HG02759 (cell line): ENCODE data around the gene NDUFA3.
A peak's percentile ranks its signal among the peaks of the same experiment; 100 is the strongest.

Source experiments
- ATAC-seq: cut with Tn5 transposase; IDR thresholded peaks from one replicate; pipeline ENCODE4 v1.9.1; 2021; ENCODE audit warnings: mild to moderate bottlenecking, moderate library complexity; ENCODE audit not compliant: unreplicated experiment

NDUFA3 gene

DNA sequence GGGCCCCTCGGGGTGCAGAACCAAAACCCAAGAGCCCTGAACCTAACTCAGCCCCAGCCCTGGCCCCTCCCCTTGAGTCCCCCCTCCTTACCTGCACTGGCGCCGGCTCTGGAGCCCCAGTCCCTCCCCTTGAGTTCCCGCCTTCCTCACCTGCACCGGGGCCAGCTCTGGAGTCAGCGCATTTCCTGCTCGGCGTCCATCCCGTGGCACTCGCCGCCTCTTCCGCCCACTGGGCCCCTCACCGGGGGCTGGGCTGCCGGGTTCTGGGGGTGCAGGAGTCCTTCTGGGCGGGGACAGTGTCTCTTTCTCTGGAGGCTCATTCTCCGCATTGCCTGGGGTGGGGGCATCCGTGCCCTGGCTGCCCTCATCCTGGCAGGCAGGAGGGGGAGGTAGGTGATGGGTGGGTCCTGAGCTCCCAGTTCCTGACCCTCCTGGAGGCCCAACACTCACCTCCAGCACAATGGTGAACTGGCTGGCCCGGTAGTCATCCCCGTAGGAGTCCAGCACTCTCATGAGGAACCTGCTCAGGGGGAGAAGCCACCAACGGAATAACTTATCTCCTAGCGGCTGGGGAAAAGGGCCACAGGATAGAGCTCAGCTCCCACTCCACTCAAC, 5.3 kb downstream of the NDUFA3 start:
- no peak for ATAC-seq

DNA sequence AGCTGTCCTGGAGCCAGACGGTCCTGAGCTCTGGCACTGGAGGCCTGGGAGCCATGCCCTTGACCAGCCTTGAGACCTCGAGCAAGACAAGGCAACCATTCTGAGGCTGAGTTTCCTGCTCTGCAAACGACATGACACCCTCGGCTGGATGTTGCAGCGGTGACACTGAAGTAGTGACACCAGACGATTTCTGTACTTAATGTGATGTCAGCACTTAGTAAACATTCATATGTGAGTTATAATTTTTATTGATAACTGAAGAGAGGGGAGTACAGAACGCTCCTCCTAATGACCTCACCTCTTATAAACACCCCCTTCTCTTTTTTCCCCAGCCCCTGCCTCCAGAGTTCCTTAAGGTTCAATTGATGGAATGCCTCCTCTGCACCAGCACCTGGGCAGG, 5.8 kb downstream of the NDUFA3 start:
- no peak for ATAC-seq

DNA sequence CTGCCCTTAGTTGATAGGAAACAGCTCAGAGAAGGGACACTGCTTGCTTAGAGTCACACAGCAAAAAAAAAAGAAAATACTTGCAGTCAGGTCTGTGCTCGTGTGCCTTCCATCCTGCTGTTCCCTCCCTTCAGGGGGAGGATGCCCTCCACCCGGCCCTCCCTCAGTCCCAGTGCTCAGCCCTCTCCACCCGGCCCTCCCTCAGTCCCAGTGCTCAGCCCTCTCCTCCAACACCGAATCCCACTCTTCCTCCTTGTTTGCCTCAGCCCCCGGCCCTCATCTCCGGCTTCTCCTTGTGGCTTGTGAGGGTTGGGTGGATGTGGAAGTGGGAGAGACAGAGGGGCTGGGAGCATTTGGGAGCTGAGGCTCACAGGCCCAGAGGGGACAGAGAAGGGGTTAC, 7.0 kb downstream of the NDUFA3 start:
- ATAC-seq, result no peak

DNA sequence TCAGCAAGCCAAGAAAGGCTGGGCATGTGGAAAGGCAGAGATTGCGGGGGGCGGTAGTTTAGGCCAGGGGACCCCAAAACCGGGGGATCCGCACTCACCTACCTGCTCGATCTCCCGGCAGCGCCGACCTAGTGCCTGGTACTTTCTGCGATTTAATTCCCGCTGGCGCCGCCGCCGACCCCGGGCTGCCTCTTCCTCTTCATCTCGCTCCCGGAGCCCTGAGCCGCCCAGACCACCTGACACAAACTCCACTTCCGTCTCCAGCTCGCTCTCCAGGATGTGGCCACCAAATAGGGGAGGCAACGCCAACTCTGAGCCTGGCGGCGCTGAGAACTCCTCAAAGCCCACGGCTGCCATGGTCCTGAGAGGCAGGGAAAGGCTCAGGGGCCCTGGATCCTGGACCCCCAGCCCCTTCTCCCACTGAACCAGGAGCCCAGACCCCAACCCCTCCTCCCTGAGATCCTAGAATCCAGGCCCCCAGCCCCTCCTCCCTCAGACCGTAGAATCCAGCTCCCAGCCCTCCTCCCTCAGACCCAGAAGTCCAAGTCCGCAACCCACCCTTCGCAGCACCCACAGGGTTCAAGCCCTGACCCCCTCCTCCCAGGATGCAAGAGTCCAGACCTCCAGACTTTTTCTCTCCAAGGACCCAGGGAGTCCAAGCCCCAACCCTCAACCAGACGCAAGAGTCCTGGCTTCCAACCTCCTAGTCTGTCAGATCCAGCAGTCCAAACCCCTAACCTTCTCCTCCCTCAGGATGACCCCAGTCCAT, 11.9 kb downstream of the NDUFA3 start:
- ATAC-seq, result no peak

DNA sequence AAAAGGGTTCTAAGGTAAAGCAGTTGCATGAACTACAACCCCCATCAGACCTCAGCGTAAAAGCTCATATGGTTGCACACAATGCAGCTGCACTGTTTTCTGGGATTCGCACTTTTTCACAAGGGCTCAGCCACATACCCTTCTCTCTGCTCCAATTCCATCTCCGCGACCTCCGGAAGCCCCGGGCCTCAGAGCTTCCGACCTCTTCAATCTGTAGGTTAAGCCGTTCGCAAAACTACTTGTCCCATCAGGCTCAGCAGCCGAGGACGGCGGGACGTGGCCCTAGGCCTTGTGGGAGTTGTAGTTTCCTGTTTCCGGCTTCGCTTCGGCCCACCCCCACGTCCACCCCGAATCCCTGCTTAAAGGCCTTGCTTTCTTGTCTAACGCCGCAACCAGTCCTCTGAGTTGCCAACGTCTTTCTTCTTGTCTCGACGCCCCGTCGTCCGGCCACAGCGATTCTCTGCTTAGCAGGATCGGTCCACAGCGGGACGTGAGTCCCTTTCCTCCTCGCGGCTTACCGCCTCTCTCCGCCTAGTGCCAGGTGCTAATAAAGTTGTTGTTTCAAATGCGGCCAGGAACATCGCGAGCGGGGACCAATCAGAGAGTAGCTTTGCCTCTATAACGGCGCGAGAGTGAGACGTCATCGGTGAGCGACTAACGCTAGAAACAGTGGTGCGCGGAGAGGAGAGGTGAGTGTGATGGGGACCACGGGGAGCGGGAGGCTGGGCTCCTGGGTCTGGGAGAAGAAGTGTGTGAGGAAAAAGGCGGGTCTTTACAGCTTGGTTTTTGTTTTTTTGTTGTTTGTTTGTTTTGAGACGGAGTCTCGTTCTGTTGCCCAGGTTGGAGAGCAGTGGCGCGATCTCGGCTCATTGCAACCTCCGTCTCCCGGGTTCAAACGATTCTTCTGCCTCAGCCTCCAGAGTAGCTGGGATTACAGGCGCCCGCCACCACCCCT, 12.7 kb downstream of the NDUFA3 start, which contains the start of the genes PRPF31 and TFPT:
TSS of gene PRPF31 (plus strand) at position 646 of the 955 bp plus-strand sequence. CDS start 2,525 bp downstream, outside the sequence.
TSS of gene TFPT (minus strand) at position 549 of the 955 bp plus-strand sequence. CDS start at position 161, 388 bp downstream.
- peak; percentile 87 for ATAC-seq

DNA sequence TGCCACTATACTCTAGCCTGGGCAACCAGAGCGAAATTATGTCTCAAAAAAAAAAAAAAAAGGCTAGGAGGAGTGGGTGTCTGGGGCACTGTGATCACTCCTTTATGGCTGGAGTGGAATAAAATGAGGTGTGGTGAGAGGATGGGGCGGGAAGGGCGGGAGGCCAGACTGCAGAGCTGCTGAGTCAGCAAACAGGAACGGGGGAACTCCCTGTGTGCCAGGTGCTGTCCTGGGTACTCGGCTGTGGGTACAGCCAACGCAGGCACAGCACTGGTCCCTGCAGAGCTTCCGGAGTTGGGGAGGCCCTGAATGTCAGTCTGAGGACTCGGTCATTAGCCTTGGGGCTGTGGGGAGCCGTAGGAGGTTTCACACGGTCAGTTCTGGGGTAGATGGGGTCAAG, 18.6 kb downstream of the NDUFA3 start:
- ATAC-seq, result no peak

DNA sequence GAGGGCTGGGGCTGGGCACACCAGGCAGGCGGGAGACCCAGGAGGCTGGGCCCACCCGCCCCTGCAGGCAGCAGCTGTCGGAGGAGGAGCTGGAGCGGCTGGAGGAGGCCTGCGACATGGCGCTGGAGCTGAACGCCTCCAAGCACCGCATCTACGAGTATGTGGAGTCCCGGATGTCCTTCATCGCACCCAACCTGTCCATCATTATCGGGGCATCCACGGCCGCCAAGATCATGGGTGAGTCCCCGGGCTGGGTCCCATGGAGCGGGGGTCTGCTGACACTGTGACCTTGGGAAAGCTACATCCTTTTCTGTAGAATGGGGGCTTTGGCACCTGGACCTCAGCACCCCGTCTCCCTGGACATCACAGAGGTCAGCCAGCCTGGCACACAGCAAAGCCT, 21.0 kb downstream of the NDUFA3 start:
- ATAC-seq, result no peak

DNA sequence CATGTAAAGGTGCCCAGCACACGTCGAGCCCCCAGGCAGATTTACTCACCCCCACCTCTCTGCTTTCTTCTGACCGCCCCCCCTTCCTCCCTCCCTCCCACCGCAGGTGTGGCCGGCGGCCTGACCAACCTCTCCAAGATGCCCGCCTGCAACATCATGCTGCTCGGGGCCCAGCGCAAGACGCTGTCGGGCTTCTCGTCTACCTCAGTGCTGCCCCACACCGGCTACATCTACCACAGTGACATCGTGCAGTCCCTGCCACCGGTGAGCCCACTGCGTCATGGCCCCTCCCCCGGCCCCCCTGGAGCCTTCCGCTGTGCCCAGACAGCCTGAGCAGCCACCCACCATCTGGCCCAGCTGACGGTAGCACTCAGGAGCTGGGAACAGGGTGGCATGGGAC, 21.7 kb downstream of the NDUFA3 start:
- ATAC-seq, result no peak

DNA sequence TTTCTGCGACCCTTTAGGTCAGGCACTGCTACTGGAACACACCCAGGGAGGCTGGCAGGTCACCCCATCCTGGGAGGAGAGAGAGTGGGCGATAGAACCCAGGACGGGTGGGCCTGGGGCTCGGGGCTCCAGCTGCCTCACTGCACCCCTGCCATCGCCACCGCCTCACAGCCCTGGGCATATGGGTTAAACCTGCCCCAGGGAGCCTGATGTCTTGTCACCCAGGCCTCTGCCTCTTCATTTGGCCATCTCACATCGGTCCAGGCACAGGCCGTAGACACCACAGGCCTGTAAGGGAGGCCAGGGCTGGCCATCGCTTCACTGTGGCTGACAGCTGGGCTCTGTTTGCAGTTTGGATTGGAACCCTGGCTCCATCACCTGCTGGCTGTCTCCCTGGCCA, 23.1 kb downstream of the NDUFA3 start:
- ATAC-seq, result no peak

DNA sequence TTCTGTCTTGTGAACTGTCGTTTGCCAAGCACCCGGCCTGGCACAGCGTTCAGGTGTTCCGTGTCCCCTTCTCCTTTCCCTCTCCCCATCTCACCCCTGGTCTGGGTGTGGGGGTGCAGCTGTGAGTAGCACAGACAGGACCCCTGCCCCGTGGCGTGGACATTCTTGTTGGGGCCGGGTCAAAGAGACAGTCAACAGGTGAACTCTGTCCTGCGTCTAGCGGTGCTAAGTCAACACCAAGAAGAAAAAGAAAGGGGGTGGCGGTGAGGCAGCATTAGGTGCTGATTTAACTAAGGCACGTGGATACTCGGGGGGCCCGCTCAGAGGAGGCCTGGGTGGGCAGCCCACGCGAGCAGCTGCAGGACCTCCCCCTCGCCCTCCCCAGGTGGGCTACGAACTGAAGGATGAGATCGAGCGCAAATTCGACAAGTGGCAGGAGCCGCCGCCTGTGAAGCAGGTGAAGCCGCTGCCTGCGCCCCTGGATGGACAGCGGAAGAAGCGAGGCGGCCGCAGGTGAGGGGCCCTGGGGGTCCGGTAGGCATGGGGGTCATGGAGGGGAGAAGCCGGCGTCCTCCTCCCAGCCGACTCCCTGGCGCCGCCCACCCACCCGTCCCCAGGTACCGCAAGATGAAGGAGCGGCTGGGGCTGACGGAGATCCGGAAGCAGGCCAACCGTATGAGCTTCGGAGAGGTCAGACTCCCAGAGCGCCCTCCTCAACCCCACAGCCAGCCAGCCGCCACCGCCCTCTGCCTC, 25.2 kb downstream of the NDUFA3 start:
- ATAC-seq, result no peak

DNA sequence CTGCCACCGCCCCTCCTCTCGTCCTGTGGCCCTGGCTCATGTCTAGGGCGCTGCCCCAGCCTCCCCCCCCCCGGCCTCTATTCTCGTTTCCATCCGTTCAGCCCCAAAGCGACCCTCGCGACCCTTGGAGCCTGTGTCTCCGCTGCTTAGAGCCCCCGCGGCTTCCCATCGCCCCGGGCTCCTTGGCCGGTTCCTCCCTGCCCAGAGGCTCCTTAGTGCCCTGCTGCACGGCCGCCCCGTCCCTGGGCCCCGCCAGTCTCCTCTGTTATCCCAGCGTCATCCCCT, 25.7 kb downstream of the NDUFA3 start:
- ATAC-seq, result no peak

DNA sequence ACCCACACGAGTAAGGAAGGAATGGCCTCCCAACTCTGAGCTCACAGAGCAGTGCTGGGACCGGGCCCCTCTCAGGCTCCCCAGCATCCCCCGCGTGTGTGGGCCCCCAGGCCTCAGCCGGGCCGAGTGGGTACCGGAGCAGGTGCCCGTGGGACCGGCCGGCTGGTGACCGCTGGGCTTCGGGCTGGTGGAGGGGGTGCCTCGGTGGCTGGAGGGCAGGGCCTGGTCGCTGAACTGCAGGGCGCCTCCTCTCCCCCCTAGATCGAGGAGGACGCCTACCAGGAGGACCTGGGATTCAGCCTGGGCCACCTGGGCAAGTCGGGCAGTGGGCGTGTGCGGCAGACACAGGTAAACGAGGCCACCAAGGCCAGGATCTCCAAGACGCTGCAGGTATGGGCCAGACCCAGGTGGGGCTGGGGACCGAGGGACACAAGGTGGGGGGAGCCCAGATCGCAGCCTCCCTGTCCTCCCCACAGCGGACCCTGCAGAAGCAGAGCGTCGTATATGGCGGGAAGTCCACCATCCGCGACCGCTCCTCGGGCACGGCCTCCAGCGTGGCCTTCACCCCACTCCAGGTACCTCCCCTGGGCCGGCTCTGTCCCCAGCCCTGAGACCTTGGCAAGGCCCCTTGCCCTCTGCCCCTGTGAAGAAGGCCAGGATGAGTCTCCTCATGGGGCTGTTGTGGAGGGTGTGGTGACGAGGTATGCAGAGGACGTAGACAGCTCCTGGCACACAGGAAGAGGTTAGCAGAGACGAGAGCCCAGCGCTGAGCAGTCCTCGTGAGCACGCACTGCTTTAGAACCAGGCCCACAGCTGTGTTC, 26.4 kb downstream of the NDUFA3 start:
- ATAC-seq, result no peak

DNA sequence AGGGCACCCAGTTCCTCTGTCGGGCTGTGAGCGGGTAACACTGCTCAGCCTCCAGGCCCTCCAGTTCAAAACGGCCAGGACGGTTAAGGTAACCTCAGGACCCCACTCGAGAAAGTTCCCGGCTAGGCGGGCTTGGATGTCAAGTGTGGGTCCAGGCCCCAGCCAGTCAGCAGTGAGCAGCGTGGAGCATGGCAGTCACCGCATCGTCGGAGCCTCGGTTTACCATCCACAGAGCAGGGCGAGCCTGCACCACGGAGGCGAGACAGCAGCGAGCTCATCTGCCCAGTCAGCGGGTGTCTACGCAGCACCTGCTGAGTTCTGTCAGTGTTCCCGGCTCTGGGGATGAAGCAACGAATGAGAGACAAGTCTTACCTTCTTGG, 27.0 kb downstream of the NDUFA3 start:
- ATAC-seq, result no peak

DNA sequence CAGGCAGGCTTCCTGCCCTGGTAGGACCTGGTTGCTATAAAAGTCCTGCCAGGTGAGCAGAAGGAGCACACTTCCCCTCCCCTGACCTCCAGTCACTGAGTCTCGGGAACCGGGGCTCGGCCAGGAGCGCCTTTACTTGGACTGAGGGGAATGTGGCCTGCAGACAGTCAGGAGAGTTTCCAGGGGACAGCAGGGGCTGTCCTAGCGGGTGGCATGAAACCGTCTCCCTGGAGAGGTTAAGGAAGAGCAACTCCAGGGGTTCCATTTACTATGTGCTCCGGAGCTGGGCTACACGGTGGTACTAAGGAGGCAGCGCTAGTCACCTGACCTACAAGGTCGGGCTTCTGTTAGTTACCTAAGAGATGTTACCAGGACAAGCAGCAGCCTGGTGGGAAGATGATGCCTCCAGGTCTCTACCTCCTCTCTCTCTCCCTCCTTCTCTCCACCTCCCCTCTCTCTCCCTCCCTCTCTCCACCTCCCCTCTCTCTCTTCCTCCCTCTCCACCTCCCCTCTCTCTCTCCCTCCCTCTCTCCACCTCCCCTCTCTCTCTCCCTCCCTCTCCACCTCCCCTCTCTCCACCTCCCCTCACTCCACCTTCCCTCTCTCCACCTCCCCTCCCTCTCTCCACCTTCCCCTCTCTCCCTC, 30.8 kb downstream of the NDUFA3 start:
- ATAC-seq, result no peak

DNA sequence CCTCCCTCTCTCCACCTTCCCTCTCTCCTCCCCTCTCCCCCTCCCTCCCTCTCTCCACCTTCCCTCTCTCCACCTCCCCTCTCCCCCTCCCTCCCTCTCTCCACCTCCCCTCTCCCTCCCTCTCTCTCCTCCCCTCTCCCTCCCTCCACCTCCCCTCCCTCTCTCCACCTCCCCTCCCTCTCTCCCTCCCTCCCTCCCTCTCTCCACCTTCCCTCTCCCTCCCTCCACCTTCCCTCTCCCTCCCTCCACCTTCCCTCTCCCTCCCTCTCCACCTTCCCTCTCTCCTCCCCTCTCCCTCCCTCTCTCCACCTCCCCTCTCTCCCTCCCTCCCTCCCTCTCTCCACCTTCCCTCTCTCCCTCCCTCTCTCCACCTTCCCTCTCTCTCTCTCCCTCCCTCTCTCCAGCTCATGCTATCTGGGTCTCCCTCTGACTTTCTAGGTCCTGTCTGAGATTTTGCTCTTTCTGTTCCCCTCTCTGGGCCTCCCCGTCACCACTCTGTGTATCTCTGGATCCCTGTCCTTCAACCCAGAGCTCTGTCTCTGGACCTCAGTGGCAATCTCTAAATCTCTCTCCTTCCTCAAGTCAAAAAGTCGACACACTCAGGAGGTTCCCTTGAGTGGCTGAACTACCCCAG, 31.4 kb downstream of the NDUFA3 start:
- no peak for ATAC-seq

DNA sequence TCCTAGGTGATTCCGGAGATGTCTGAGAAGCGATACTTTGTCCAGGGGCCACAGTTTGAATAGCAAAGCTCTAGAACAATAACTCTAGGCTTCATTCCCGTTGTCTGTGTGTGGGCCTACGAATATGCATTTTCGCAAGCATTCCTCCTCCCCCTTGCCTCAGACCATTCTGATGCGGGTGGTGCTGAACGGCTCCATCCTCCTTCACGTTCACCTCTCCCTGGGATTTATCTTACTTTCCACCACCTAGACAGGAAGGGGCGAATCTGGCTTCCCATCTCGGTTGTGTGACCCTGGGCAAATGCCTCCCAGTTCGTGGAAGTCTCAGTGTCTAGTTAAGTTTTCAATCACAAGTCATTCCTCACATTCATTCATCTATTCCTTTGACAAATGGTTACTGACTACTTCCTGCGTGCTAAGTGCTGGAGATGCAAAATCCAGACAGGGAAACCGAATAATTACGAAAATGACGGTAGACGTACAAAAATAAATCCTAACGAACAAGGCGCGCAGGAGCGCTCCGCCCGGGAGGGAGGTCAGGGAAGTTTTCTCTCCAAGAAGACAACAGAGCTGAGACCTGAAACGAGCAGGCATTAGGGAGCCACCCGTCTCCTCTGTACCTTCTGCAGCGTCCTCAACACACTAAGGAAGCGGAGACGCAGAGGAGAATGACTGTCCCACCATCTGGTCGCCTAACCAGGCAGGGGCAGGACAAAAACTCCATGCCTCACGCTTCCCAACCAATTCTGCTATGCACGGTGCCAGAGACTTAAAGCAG, 33.6 kb downstream of the NDUFA3 start:
- ATAC-seq, result no peak

DNA sequence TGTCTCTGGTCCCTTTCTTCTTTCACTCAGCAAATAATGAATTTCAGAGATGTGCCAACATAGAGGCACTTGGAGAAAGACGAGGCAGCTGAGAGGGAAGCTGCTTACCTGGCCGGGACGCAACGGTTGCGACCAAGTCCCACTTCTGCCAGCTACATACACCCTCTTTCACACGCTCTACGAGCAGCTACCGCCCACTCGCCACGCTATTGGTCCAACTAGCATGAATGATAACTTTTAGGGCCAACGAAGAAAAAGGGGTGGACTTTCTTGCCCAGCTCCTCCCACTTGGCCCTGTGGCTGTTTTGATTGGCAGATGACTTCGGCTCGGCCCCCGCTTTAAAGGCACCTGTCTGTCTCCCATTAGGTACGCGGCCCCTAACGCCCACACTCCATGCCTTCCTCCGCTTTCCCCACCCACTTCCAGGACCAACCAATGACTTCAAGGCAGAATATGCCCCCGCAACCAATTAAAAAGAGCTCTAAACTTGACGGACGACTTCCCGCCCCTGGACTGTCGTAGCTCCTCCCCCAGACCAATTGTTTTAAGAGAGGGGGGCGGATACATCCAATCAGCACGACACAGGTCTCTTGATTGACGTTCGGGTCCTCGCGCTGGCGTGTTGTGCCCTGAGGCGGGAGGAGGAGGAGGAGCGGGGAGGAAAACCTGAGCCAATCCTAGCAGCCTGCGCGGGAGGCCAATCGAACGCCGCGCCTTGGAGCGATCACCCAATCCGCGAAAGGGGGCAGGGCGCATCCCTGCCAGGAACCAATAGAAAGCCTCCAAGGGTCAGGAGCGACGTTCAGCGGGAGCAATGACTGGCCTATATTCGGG, 34.4 kb downstream of the NDUFA3 start:
- ATAC-seq, result peak; percentile 79
